Motor neuron (in vitro differentiated cells): ENCODE results near the gene PIGC. TPM values are rescaled to one million over a fixed set of nuclear protein-coding genes. Genes with fewer than 3 reads are reported as not detected.

Source experiments
- ATAC-seq, 8 experiments: fragments of 200-7000 bp; cut with Tn5 transposase; replicated peaks in 6 of 8; 2 replicates each; pipeline ENCODE4 v1.8.0; 2021; ENCODE audit warnings: mild to moderate bottlenecking in 8 of 8, moderate library complexity in 8 of 8
- H3K27ac ChIP-seq, 2 donors: fragments of 250-450 bp; sonication (Bioruptor Pico); 2 replicates each; pipeline ENCODE4 v1.9.0; 2021; ENCODE audit warnings: antibody characterized with exemption in 2 of 2, mild to moderate bottlenecking in 2 of 2, moderate library complexity in 1 of 2
- H3K4me1 ChIP-seq, 2 donors: fragments of 250-450 bp; sonication (Bioruptor Pico); replicated peaks in 1 of 2; 2 replicates each; pipeline ENCODE4 v1.6.1; 2021; ENCODE audit warnings: antibody characterized with exemption in 2 of 2, mild to moderate bottlenecking in 2 of 2, moderate library complexity in 1 of 2
- H3K4me3 ChIP-seq, 5 donors: fragments of 250-450 bp; sonication (Bioruptor Pico); 2 replicates each; pipeline ENCODE4 v1.9.0; 2021; ENCODE audit warnings: antibody characterized with exemption in 5 of 5, mild to moderate bottlenecking in 5 of 5, moderate library complexity in 4 of 5
- WGBS, 10 experiments: fragments of 450-650 bp; shearing (Covaris generic); methylation state at CpG; one replicate each; pipeline ENCODE4 v1.0.0; 2022; 5-methylcytosine and 5-hydroxymethylcytosine counted together
- in situ Hi-C, 9 experiments: fragments of 400-800 bp; cut with MboI; loops; one replicate each; pipeline ENCODE4 v1.15.0; 2021; ENCODE audit warnings: low sequenced_read_pairs in 9 of 9, low pct_unique_long_range_greater_than_20kb in 2 of 9; ENCODE audit not compliant: unreplicated experiment in 9 of 9
- total RNA-seq, 8 experiments: library from RNA; unstranded; fragments of 300-600 nt; gene quantifications; 2 replicates each; pipeline versions ENCODE4 v1.2.3 to v1.2.4, GENCODE V29; 2022

The PIGC gene
- total RNA-seq, 8 experiments from 2014 or later, result 16.3 to 46.1 (median 35.9) TPM

GRCh38 chr1:172400722-172401105 lies 43.2 kb downstream of the PIGC start:
- no peak overlapping the region for H3K27ac ChIP-seq
- no peak for ATAC-seq
- no peak overlapping the region for H3K4me3 ChIP-seq
- in situ Hi-C loops, result loop anchor here in 4 of 9 experiments (25.0 kb wide), 2 partner anchors 363 to 388 kb away; no protein-coding TSS in a partner anchor
- 0 to 93% (median 82%) methylated on average over 1 of the region's 1 CpG for WGBS, 10 experiments
- H3K4me1 ChIP-seq, result peaks cover 0 to 7% of the 10 kb centered on the region in 2 donors

- WGBS, 10 experiments, result 37 to 94% (median 74%) methylated on average over 1 to 6 of the region's 6 CpGs
- no peak overlapping the region for H3K27ac ChIP-seq
- in situ Hi-C loops, result loop anchor here in 4 of 9 experiments (25.0 kb wide), 3 partner anchors 263 to 388 kb away; no protein-coding TSS in a partner anchor
- no peak overlapping the region for H3K4me3 ChIP-seq
- ATAC-seq, result no peak
- peaks cover 0 to 7% of the 10 kb centered on the region in 2 donors for H3K4me1 ChIP-seq
Observed at GRCh38 chr1:172399756-172400721, 43.8 kb downstream of the PIGC start.

GRCh38 chr1:172398970-172399755 lies 44.7 kb downstream of the PIGC start:
- no peak overlapping the region for H3K27ac ChIP-seq
- in situ Hi-C loops, result loop anchor here in 2 of 9 experiments (25.0 kb wide), 1 partner anchor 262 kb away; no protein-coding TSS in a partner anchor
- peaks cover 2 to 7% of the 10 kb centered on the region in 2 donors for H3K4me1 ChIP-seq
- 0 to 100% (median 50%) methylated on average over 2 to 9 of the region's 9 CpGs for WGBS, 10 experiments
- H3K4me3 ChIP-seq, result no peak overlapping the region
- peak; percentile 24 to 80 (median 62) for ATAC-seq

DNA sequence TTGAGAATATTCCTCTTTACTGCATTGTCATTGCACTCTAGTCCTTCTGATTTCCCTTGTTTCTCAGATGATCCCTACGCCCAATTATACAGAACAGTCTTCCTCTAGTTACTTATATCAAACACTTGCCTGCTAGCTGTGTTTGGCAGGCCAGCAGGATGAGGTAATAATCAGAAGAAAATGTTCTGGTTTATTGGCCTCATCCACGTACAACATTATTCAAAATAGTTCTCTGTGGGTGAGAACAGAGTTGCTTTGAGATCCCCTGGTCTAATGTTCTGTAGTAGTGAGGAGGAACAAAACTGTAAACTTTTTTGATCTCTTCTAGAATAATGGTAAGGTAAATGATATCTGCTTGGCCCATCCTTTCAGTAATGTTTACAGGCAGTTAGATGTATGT lies 45.7 kb downstream of the PIGC start:
- H3K27ac ChIP-seq, result no peak overlapping the region
- WGBS, 10 experiments, result 50 to 100% (median 100%) methylated on average over 1 to 2 of the region's 2 CpGs; no CpG with 5 or more reads in 1 of the 10 experiments
- no peak for ATAC-seq
- in situ Hi-C loops, result loop anchor here in 2 of 9 experiments (25.0 kb wide), 1 partner anchor 261 kb away; no protein-coding TSS in a partner anchor
- no peak overlapping the region for H3K4me3 ChIP-seq
- H3K4me1 ChIP-seq, result peaks cover 9 to 11% of the 10 kb centered on the region in 2 donors

- H3K4me1 ChIP-seq, result peaks cover 12 to 13% of the 10 kb centered on the region in 2 donors
- in situ Hi-C loops, result loop anchor here in 2 of 9 experiments (25.0 kb wide), 1 partner anchor 260 kb away; no protein-coding TSS in a partner anchor
- 30 to 100% (median 90%) methylated on average over 2 of the region's 2 CpGs; no CpG with 5 or more reads in 1 of the 10 experiments for WGBS, 10 experiments
- H3K4me3 ChIP-seq, result no peak overlapping the region
- H3K27ac ChIP-seq, result no peak overlapping the region
- no peak for ATAC-seq
Observed at GRCh38 chr1:172397633-172398032, 46.2 kb downstream of the PIGC start.

- H3K4me1 ChIP-seq, result peaks cover 12 to 13% of the 10 kb centered on the region in 2 donors
- H3K4me3 ChIP-seq, result no peak overlapping the region
- WGBS, 10 experiments, result 41 to 100% (median 87%) methylated on average over 2 to 3 of the region's 3 CpGs; no CpG with 5 or more reads in 1 of the 10 experiments
- in situ Hi-C loops, result loop anchor here in 2 of 9 experiments (25.0 kb wide), 1 partner anchor 260 kb away; no protein-coding TSS in a partner anchor
- H3K27ac ChIP-seq, result no peak overlapping the region
- ATAC-seq, result no peak
Observed at GRCh38 chr1:172397221-172397620, 46.6 kb downstream of the PIGC start.

DNA sequence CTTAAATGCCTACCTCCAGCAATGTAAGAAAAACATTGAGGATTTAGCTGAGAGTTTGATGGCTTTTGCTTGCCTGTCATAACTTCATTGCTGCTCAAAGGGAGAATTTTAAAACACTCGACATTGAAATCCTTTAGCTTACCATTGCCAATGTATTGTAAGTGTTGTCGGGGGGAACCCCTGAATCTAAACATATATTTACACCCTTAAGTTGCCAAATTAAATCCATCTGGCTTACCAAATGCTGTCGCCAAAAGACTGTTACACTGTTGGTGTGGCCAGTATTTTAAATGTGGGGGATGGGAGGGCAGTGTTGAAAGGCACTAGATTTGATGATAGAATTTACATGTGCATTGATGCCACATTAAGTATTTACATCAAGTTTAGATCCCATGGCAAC lies 48.3 kb downstream of the PIGC start:
- WGBS, 10 experiments, result 38 to 100% (median 83%) methylated on average over 1 to 3 of the region's 3 CpGs; no CpG with 5 or more reads in 1 of the 10 experiments
- Histone ChIP-seq H3K4me1 (peaks cover 12 to 16% of the 10 kb centered on the region in 2 donors), H3K27ac (no peak overlapping the region), H3K4me3 (no peak overlapping the region)
- no peak for ATAC-seq
- in situ Hi-C loops, result loop anchor here in 2 of 9 experiments (25.0 kb wide), 1 partner anchor 258 kb away; no protein-coding TSS in a partner anchor

DNA sequence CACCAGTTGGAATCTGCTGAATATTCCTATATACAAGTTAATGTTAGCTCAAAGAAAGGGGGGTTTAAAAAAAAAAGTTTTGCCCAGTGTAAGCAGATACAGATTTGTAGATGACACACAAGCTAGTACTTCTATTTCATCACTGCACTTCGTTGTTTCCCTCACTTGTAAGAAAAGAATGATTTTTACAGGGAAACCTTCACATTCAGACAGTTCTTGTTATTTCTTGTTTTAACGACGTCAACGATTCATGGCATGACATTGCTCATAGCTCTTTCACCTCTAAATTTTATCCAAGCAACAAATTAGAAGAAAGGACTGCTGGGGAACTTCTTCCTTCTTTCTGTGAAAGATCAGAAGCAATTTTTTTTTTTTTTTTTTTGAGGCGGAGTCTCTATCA lies 49.1 kb downstream of the PIGC start:
- peaks cover 12 to 16% of the 10 kb centered on the region in 2 donors for H3K4me1 ChIP-seq
- in situ Hi-C loops, result loop anchor here in 2 of 9 experiments (25.0 kb wide), 1 partner anchor 258 kb away; no protein-coding TSS in a partner anchor
- H3K27ac ChIP-seq, result no peak overlapping the region
- peak in 1 of 8 experiments; percentile 7 for ATAC-seq
- no peak overlapping the region for H3K4me3 ChIP-seq
- 57 to 100% (median 91%) methylated on average over 1 to 5 of the region's 5 CpGs for WGBS, 10 experiments

- in situ Hi-C loops, result loop anchor here in 2 of 9 experiments (25.0 kb wide), 1 partner anchor 257 kb away; no protein-coding TSS in a partner anchor
- Histone ChIP-seq H3K27ac (no peak overlapping the region), H3K4me3 (no peak overlapping the region), H3K4me1 (peaks cover 10 to 16% of the 10 kb centered on the region in 2 donors)
- WGBS, 10 experiments, result 19 to 100% (median 84%) methylated on average over 2 to 4 of the region's 4 CpGs; no CpG with 5 or more reads in 2 of the 10 experiments
- peak in 4 of 8 experiments; percentile 3 to 39 (median 16) for ATAC-seq
Observed at GRCh38 chr1:172394141-172394751, 49.6 kb downstream of the PIGC start.

- no peak overlapping the region for H3K27ac ChIP-seq
- in situ Hi-C loops, result loop anchor here in 2 of 9 experiments (25.0 kb wide), 1 partner anchor 256 kb away; no protein-coding TSS in a partner anchor
- peaks cover 5 to 16% of the 10 kb centered on the region in 2 donors for H3K4me1 ChIP-seq
- WGBS, 10 experiments, result 10 to 100% (median 72%) methylated on average over 1 to 5 of the region's 5 CpGs
- no peak overlapping the region for H3K4me3 ChIP-seq
- peak in 5 of 8 experiments; percentile 11 to 71 (median 49) for ATAC-seq
Observed at GRCh38 chr1:172393354-172393753, 50.5 kb downstream of the PIGC start.

DNA sequence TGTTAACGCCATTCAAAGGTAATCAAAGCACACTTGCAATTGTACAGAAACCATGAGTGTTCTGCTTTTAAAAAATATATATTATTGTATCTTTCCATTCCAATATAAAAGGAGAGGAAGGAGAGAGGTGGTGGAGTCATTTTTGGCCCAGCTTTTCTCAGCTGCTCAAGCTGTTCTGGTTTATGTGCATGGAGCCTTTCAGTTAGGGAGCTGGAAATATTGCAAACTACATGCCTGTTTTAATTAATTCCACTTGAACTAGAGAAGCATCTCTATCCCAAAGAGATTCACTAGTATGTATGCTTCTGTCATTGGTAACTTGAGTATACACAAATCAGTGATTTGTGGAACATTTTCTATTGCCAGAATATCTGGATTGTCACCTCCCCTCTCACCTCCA lies 51.9 kb downstream of the PIGC start:
- WGBS, 10 experiments, result 33 to 100% (median 100%) methylated on average over 1 of the region's 1 CpG; no CpG with 5 or more reads in 3 of the 10 experiments
- H3K27ac ChIP-seq, result no peak overlapping the region
- in situ Hi-C loops, result loop anchor here in 2 of 9 experiments (25.0 kb wide), 1 partner anchor 255 kb away; no protein-coding TSS in a partner anchor

More for the DNA sequence above, 51.9 kb downstream of the PIGC start:
- H3K4me3 ChIP-seq, result no peak overlapping the region
- no peak for ATAC-seq
- H3K4me1 ChIP-seq, result peaks cover 5 to 16% of the 10 kb centered on the region in 2 donors
